Activated naive CD4-positive, alpha-beta T cell treated with anti-CD3 and anti-CD28 coated beads, Interleukin-2, amount 10 ng/mL, durations not matched to agents 7 days and 5 days (primary cell): ENCODE results near the gene SNTG2.

Experiments
- CTCF ChIA-PET: fragments of 350-600 bp; sonication (Branson Sonifier 250); formaldehyde crosslinking; loops from one replicate; lab custom pipeline; 2021; ENCODE audit warnings: antibody characterized with exemption; lab: Charles Lee
- DNase-seq: peaks from one replicate; pipeline ENCODE4 v3.0.0-alpha.2; 2020
- H3K27ac Mint-ChIP-seq: one replicate; pipeline ENCODE4 v1.8.0; 2021; ENCODE audit warnings: mild to moderate bottlenecking, moderate library complexity, mixed read lengths
- H3K27me3 Mint-ChIP-seq: one replicate; pipeline ENCODE4 v1.8.0; 2021; ENCODE audit warnings: mild to moderate bottlenecking, mixed read lengths
- H3K36me3 Mint-ChIP-seq: one replicate; pipeline ENCODE4 v1.8.0; 2021; ENCODE audit warnings: mixed read lengths
- H3K4me1 Mint-ChIP-seq: one replicate; pipeline ENCODE4 v1.8.0; 2021; ENCODE audit warnings: mixed read lengths
- H3K4me3 Mint-ChIP-seq: one replicate; pipeline ENCODE4 v1.8.0; 2021; ENCODE audit warnings: mild to moderate bottlenecking, moderate library complexity, mixed read lengths
- H3K9me3 Mint-ChIP-seq: one replicate; pipeline ENCODE4 v1.8.0; 2021; ENCODE audit warnings: mixed read lengths

SNTG2 gene

DNA sequence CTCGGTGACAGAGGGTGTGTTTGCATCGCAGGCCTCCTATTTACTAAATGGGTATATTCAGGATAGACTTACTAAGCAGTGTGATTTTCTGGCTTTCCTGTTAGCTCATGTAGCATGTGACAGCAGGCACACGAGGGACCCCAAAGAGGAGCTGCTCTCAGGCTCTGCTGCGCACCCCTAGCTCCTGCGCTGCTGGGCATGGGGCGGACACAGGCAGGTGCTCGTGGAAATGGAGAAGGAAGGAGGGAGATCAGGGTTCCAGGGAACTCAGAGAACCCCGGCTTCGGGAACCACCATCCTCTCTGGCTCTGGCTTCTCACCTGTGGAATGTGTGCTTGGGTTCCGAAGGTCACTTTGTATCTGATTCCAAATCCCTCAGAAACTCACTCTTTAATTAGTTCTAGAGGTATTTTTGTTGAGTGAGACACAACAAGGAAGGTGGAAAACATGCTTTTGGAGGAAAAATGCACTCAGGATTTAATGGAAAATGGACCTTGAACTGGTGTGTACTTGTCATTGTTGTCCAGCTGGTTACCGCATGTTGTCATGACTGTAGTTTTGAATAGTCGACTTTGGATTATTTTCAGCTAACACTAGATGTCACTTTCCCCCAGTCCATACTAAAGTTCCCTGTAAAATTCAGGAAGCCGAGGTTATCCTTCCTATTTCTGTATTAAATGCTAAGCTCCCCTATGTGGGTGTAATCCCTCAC is 3.5 kb downstream of the SNTG2 start:
- peaks cover 43% of the 10 kb centered on the region for H3K27me3 Mint-ChIP-seq
- no peak for DNase-seq
- H3K4me1 Mint-ChIP-seq: peaks cover 11% of the 10 kb centered on the region
- no peak overlapping the region for H3K4me3 Mint-ChIP-seq
- no peak overlapping the region for H3K27ac Mint-ChIP-seq
- CTCF ChIA-PET: interaction anchor here (0.8 to 2.7 kb wide), 7 partner anchors 15 to 597 kb away, joined by 3 to 15 read pairs (median 4); no protein-coding TSS in a partner anchor
- H3K36me3 Mint-ChIP-seq: no peaks in the 10 kb centered on the region
- H3K9me3 Mint-ChIP-seq: no peaks in the 10 kb centered on the region

DNA sequence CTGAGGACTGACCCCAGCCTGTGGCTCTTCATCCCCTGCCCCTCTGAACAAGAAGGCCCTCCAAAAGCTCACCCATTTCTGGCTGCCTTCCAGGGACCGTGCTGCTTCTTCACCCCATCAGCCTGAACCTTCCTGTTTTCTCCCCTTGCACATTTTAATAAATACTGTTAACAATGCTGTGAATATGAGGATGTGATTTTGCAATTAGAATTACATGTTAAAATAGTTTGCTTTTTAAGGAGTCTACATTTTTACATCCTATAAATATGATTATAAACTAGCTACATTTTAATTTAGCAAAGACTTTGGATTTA is 4.0 kb downstream of the SNTG2 start:
- Mint-ChIP-seq H3K36me3 (no peaks in the 10 kb centered on the region), H3K27ac (no peak overlapping the region), H3K9me3 (no peaks in the 10 kb centered on the region), H3K4me3 (no peak overlapping the region), H3K4me1 (peaks cover 6% of the 10 kb centered on the region), H3K27me3 (peaks cover 41% of the 10 kb centered on the region)
- CTCF ChIA-PET: interaction anchor here (0.8 to 2.7 kb wide), 7 partner anchors 14 to 596 kb away, joined by 3 to 15 read pairs (median 4); no protein-coding TSS in a partner anchor
- DNase-seq: no peak

DNA sequence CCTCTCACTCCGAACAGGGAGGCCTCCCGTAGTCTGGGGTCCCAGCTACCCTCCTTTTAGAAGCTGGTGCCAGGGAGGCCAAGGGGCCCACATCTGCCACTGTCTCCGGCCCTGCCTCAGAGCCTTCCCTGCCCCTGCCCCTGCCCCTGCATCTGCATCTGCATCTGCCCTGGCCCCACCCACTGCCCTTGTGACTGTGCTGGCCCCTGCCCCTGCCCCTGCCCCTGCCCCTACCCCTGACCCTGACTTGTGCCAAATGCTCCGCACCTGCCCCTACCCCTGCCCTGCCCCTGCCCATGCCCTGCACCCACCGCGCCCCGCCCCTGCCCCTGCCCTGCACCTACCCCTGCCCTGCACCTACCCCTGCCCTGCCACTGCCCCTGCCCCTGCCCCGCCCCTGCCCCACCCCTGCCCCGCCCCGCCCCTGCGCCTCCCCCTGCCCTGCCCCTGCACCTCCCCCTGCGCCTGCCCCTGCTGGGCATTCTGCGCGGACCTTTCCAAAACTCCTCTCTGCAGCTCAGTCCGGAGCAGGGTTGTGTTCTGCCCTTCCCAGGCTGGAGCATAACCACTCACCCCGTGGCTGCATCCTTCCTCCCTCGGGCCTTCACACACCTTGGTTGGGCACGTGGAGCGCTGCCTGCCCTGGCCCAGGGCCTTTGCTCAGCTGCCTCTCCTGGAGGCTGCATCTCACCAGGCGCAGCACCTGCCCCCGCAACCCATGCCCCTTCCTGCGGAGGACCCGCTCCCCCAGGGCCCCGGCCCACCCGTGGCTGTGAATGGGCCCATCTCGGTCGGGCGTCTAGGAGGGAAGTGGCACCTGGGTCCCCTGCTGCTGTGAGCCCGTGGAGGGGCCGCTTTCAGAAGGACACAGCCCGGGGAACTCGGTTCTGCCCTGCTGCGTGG is 5.4 kb downstream of the SNTG2 start:
- peaks cover 40% of the 10 kb centered on the region for H3K27me3 Mint-ChIP-seq
- H3K4me1 Mint-ChIP-seq: peaks cover 4% of the 10 kb centered on the region
- no peaks in the 10 kb centered on the region for H3K9me3 Mint-ChIP-seq
- no peak overlapping the region for H3K4me3 Mint-ChIP-seq
- H3K27ac Mint-ChIP-seq: no peak overlapping the region
- CTCF ChIA-PET: interaction anchor here (1.7 kb wide), 1 partner anchor 18 kb away, joined by 5 read pairs; no protein-coding TSS in a partner anchor
- no peaks in the 10 kb centered on the region for H3K36me3 Mint-ChIP-seq
- no peak for DNase-seq

DNA sequence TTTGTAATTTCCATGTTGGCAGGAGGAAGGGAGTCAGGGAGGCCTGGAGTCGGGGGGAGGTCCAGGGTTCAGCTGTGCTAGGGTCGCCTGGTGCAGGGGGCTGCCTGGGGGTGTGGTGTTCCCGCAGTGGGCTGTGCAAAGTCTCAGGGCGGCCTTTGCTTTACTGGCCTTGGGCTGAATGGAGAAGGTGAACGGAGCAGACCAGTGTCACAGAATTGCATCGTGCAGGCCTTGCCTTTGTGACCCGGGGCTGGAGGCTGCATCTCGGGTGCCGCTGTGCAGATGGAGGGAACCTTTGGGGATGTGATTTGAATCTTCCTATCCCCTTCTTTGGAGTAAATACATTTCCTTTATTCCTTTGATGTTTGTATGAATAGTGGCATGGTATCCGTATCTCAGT is 8.8 kb downstream of the SNTG2 start:
- no peak overlapping the region for H3K4me3 Mint-ChIP-seq
- peaks cover 29% of the 10 kb centered on the region for H3K27me3 Mint-ChIP-seq
- no peaks in the 10 kb centered on the region for H3K4me1 Mint-ChIP-seq
- CTCF ChIA-PET: no interaction called here
- H3K27ac Mint-ChIP-seq: no peak overlapping the region
- no peaks in the 10 kb centered on the region for H3K36me3 Mint-ChIP-seq
- no peak for DNase-seq
- H3K9me3 Mint-ChIP-seq: no peaks in the 10 kb centered on the region

DNA sequence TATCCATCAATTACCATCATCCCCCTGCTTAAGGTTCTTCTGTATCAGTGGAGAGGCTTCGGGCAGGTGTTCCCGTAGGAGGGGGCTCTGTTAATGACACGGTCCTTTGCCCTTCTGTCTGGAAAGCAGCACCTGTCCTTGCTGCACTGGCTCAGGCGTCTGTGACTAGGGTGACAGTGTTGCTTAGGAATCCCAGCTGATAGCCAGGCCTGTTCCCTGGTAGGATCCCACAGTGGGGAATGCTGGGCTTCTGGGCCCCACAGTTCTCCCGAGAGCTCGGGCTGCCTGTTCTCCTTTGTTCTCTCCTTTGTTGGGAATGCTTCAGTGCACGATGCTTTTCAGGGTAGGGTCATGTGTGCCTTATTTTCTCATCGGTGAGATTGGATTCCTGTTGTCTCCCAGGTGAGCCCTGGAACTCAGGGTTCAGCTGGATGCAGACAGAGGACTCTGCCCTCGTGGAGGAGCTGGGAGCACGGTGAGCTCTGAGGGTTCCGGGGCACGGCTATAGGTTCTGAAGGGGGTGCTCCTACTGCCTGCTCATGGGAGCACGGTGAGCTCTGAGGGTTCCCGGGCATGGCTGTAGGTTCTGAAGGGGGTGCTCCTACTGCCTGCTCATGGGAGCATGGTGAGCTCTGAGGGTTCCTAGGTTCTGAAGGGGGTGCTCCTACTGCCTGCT is 9.6 kb downstream of the SNTG2 start:
- H3K27ac Mint-ChIP-seq: no peak overlapping the region

DNA sequence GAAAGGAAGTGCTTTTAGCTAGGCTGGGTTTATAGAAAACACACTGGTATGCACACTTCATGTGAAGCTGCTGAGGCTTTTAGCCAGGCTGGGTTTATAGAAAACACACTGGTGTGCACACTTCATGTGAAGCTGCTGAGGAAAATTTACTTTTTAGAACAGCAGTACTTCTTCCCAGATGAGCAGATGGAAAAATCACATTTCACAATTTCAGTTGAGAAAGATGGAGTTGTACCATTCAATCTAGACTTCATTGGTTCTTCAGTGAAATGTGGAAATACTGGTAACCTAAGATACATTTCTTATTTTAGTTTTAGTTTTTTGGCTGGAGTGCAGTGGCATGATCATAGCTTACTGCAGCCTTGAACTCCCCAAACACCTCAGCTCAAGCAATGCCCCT is 11.1 kb downstream of the SNTG2 start:
- CTCF ChIA-PET: no interaction called here
- Mint-ChIP-seq H3K27me3 (peaks cover 41% of the 10 kb centered on the region), H3K36me3 (no peaks in the 10 kb centered on the region)

More for the DNA sequence above, 9.6 kb downstream of the SNTG2 start:
- no peaks in the 10 kb centered on the region for H3K4me1 Mint-ChIP-seq
- no peaks in the 10 kb centered on the region for H3K36me3 Mint-ChIP-seq
- no peak overlapping the region for H3K4me3 Mint-ChIP-seq
- DNase-seq: no peak
- H3K9me3 Mint-ChIP-seq: no peaks in the 10 kb centered on the region
- CTCF ChIA-PET: no interaction called here
- peaks cover 32% of the 10 kb centered on the region for H3K27me3 Mint-ChIP-seq

DNA sequence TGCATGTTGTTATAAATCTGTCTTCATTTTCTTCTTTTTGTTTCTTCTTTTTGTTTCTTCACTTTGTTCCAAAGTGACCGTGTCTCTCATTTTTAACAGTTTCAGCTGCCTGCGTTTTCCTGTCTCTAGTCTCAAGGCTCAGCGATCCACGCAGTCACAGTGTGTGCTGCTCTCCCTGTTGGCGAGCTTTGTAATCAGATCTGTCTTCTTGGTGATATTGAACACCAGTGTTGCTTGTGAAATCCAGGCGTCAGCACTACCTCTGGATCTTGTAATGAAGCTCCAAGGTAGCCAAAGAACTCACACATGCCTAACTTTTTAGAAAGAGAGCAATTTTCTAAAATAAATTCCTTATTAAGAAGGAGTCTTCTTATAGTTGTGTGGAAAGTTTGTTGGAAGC is 13.2 kb downstream of the SNTG2 start:
- H3K36me3 Mint-ChIP-seq: no peaks in the 10 kb centered on the region
- peaks cover 42% of the 10 kb centered on the region for H3K27me3 Mint-ChIP-seq
- no peaks in the 10 kb centered on the region for H3K4me1 Mint-ChIP-seq
- no peak overlapping the region for H3K27ac Mint-ChIP-seq
- CTCF ChIA-PET: interaction anchor here (1.0 kb wide), 1 partner anchor 127 kb away, joined by 3 read pairs; no protein-coding TSS in a partner anchor
- H3K4me3 Mint-ChIP-seq: no peak overlapping the region
- DNase-seq: no peak
- H3K9me3 Mint-ChIP-seq: no peaks in the 10 kb centered on the region

More for the DNA sequence above, 11.1 kb downstream of the SNTG2 start:
- Mint-ChIP-seq H3K4me3 (no peak overlapping the region), H3K27ac (no peak overlapping the region), H3K4me1 (no peaks in the 10 kb centered on the region), H3K9me3 (no peaks in the 10 kb centered on the region)
- no peak for DNase-seq

DNA sequence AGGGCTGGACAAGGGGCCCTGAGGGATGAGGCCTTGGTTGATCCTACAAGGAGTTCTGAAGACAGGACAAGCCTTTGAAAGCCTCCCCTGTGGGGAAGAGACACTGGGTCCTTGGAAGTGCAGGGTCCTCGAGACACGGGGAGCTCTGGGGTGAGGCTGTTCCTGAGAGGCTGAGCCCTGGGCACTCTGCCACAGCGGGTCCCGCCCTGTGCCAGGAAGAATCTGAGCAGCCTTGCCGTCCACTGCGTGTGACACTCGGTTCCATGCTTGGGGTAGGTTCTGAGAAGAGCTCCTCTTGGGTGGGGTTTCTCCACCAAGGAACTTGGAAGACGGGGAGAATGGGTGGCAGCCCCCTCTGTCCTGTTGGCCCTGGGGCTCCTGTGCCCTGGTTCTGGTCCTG is 13.9 kb downstream of the SNTG2 start:
- Mint-ChIP-seq H3K4me3 (no peak overlapping the region), H3K36me3 (no peaks in the 10 kb centered on the region), H3K4me1 (no peaks in the 10 kb centered on the region), H3K27me3 (peaks cover 40% of the 10 kb centered on the region), H3K9me3 (no peaks in the 10 kb centered on the region), H3K27ac (no peak overlapping the region)
- no peak for DNase-seq
- CTCF ChIA-PET: no interaction called here

DNA sequence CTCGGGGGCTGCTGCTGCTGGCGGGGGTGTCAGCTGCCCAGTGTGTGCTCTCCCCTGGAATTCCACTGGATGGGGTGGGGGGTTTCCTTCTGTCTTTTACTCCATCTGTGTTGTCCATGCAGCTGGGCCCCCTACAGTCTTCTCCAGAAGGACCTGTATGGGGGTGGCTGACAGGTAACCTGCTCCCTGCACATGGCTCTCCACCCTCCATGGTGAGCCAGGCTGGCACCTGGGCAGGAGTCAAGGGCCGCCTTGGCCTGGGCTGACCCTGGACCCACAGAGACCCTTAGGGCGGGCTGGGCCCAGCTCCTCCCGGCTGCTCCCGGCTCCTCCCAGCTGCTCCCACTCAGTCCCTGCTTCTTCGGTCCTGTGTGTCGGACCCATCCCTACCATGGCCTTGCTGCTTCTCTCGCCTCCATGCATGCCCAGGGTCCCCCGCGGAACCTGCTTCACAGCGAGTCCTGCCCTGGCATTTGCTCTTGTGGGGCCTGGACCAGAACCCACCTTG is 15.0 kb downstream of the SNTG2 start:
- DNase-seq: no peak
- CTCF ChIA-PET: no interaction called here
- Mint-ChIP-seq H3K27me3 (peaks cover 32% of the 10 kb centered on the region), H3K4me3 (no peak overlapping the region), H3K4me1 (no peaks in the 10 kb centered on the region), H3K9me3 (no peaks in the 10 kb centered on the region), H3K27ac (no peak overlapping the region), H3K36me3 (no peaks in the 10 kb centered on the region)

DNA sequence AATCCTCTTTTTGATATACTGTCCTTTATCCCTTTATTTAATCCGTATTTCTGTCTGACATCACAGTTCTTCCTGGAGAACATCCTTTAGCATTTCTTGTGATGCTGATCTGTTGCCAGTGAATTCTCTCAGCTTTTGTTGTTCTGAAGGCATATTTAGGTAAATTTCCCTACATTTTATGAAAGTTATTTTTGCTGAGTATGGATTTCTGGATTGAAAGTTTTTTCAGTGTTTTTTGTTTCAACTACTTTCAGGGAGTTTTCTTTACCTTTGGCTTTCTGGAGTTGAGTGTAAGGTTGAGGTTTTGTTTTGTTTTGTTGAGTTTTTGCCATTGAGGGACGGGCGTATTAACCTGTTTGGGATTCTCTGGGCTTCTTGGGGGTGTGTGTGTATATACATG is 22.5 kb downstream of the SNTG2 start:
- no peak for DNase-seq
- Mint-ChIP-seq H3K27ac (peak overlapping the region; percentile 66), H3K27me3 (peaks cover 27% of the 10 kb centered on the region), H3K36me3 (peaks cover 20% of the 10 kb centered on the region), H3K4me3 (no peak overlapping the region), H3K4me1 (peaks cover 38% of the 10 kb centered on the region), H3K9me3 (peaks cover 16% of the 10 kb centered on the region)
- CTCF ChIA-PET: no interaction called here

DNA sequence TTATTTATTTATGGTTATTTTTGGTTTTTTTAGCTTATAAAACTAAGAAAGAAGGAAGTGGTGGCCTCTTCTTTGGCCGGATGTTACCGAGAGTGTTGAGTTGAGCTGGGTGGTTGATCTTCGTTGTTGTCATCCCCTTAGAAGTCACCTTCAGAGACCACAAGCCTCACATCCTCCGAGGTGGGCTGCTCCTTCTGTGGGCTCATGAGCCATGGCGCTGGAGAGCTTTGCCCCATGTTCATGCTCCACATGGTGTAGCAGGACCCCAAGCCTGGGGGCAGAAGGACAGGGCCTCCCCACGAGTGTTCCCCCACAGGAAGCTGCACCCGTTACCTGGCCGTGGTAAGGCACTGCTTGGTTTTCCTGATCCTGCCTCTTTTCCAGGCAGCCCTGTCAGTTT is 23.4 kb downstream of the SNTG2 start:
- Mint-ChIP-seq H3K27me3 (peaks cover 21% of the 10 kb centered on the region), H3K9me3 (peaks cover 16% of the 10 kb centered on the region), H3K4me3 (peak overlapping the region; percentile 53), H3K36me3 (peaks cover 20% of the 10 kb centered on the region), H3K4me1 (peaks cover 39% of the 10 kb centered on the region), H3K27ac (peak overlapping the region; percentile 87)
- peak; percentile 68 for DNase-seq
- CTCF ChIA-PET: interaction anchor here (0.5 to 0.8 kb wide), 3 partner anchors 19 to 84 kb away, joined by 3 to 5 read pairs (median 3); no protein-coding TSS in a partner anchor

DNA sequence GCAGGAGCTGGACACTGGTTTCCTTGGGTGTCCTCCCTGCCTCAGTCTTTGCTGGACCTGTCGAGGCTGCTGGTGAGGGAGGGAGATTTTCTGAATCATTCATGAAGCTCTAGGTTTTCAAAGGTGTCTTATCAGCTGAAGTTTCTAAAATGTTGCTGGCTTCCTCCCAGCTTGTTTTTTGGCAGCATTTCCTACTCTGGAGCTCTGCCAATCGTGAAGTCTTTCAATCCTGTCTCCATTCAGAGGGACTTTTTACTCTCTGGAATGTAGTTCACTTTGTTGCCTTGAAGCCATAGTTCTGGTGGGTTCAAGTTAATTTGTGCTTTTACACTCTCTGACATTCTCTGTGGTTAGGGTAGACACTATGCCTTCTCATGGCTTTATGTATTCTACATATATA is 23.9 kb downstream of the SNTG2 start:
- peaks cover 16% of the 10 kb centered on the region for H3K9me3 Mint-ChIP-seq
- H3K36me3 Mint-ChIP-seq: peaks cover 20% of the 10 kb centered on the region
- peaks cover 21% of the 10 kb centered on the region for H3K27me3 Mint-ChIP-seq
- peak overlapping the region; percentile 53 for H3K4me3 Mint-ChIP-seq
- CTCF ChIA-PET: interaction anchor here (0.5 to 0.8 kb wide), 3 partner anchors 19 to 84 kb away, joined by 3 to 5 read pairs (median 3); no protein-coding TSS in a partner anchor
- peaks cover 43% of the 10 kb centered on the region for H3K4me1 Mint-ChIP-seq
- DNase-seq: no peak
- peak overlapping the region; percentile 87 for H3K27ac Mint-ChIP-seq

DNA sequence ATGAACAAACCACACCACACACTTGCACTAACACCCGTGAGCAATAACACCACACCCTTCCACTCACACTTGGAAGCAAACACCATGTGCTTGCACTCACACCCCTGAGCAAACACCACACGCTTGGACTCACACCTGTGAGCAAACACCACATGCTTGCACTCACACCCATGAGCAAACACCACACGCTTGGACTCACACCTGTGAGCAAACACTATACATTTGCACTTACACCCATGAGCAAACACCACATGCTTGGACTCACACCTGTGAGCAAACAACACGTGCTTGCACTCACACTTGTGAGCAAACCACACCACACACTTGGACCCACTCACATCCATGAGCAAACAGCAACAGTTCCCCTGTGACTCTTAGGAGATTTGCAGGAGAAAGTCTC is 24.4 kb downstream of the SNTG2 start:
- no peak for DNase-seq
- Mint-ChIP-seq H3K36me3 (peaks cover 20% of the 10 kb centered on the region), H3K4me1 (peaks cover 44% of the 10 kb centered on the region), H3K27ac (peak overlapping the region; percentile 87), H3K27me3 (peaks cover 21% of the 10 kb centered on the region), H3K4me3 (no peak overlapping the region), H3K9me3 (peaks cover 16% of the 10 kb centered on the region)
- CTCF ChIA-PET: no interaction called here
